ENCODE measurements around the gene MUC16.

GRCh38 chr19:9010693-9011092, 484 bp upstream of the MUC16 start:
- TF ChIP-seq CTCF (IDR thresholded peaks at IDR 0.05): no peak
- no peak for TF ChIP-seq POLR2A (IDR thresholded peaks at IDR 0.05)
